HG03135 (cell line): ENCODE measurements around the gene ARID2.

Experiments used
- ATAC-seq: cut with Tn5 transposase; IDR thresholded peaks from one replicate; pipeline ENCODE4 v1.9.1; 2021; ENCODE audit warnings: mild to moderate bottlenecking, moderate library complexity; ENCODE audit not compliant: unreplicated experiment

Gene ARID2

DNA sequence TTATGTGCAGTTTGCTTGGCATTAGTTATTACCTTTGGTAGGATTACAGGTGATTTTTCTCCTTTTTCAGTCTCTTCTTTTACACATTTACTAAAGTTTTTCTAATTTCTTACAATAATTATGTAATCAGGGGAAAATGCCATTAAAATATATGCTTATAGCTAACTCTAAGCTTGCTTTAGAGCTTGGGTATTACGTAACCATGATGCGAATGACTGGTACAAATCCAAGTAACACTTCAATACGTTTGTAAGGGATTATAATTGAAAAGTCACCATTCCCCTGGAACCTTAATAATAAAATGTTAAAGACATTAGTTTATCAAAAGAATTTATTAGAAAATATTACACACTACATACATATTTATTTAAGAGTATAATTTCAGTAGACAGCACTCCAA lies 189.3 kb downstream of the ARID2 start:
- ATAC-seq = no peak

DNA sequence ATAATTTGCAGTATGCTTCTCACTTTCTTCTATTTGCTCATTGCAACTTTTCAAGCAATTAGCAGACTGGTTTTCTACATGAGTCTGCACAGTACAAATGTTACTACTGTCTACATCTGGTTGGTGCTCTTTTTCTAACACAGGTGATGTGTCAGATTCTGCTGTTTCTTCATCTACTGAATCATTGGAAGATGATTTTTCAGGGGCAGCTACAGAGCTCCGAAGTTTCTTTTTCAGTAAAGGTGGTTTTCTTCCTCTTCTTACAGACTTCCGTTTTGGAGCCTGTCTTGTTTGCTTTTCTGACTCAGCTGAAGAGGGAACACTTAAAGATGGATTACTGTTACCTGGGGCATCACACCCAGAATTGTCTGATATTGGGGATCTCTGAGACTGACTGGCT lies 198.8 kb downstream of the ARID2 start:
- no peak for ATAC-seq

DNA sequence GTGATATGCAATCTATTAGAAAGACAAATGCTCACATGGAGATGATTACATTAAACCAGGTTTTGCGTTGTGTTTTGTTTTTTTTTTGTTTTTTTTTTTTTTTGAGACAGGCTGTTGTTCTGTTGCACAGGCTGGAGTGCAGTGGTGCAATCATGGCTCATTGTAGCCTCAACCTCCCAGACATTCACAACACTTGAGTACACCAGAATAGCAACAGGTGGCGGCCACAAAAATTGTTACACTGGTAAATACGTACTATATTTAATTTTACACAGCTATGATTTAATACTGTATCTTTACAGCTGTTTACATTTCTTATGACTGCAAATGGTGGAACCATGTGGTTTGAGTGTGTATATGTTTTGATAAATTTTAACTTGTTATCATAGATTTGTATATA lies 200.9 kb downstream of the ARID2 start:
- no peak for ATAC-seq

DNA sequence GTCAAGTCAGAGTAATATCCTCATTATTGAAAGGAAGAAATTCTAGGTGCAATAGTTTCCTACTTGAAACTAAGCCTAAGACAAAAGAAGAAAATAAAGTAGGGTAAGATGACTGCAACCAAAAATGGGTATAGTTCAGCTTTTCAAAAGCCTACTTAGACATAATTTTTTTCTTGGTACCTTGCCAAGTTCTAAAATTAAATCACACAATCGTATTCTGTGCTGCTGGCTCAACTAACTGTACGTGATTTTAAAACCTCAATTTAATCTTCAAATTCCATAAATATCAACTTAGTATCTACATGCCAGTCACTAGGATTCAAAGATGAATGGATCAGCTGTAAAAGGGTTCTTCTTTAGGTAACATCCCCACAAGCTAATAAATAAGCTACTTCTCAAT lies 204.0 kb downstream of the ARID2 start:
- ATAC-seq = no peak

DNA sequence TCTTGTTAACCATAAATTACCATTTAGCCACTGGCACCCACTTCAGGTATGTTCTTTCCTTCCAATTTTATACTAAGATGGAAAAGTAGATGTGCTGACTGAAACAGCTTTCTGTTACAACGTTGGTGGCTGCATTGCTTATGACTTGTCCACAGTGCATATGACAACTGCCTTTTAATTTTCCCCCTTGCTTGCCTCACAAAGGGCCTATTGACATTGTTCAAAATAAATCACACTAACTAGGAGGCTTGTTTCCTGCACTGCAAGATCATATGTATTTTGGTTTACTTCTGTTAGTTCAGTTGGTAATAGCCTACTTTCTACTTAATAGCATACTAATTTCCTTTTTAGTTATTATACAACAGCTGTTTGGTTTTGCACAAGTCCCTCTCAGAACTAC lies 205.4 kb downstream of the ARID2 start:
- ATAC-seq = no peak

DNA sequence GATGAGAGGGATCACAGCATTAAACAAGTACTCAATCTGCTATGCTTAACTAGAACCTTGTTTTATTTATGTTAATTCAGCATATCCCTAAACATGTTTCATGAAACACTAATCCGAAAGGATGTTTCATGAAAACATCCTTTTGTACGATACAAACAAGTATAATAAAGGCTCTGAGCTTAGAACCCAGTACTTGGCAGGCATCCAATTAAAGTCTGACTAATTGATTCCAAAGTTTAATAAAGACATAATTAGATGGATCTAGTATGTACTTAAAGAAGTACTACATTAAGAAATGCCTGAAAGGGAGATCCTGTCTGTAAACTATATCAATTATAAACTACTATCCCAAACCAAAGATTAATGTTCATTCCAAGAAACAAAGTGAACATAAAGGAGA lies 209.1 kb downstream of the ARID2 start:
- ATAC-seq = no peak

DNA sequence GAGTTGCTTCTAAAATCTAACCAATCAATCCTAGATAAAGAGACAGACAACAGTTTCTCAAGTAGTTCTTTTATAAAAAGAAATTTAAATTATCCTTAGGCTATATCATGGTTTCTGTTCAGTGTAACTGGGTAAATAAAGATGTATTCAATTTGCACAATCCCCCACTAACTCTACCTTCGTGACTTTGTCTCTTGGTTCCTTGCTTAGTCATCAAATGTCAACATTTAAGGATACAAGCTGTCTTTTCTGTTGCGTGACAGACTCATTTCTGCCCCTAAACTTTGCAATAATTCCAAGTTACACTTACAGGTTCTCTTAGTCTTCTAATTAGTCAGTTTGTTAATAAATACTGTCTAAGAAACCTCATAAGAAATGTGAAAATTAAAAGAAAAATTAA lies 210.3 kb downstream of the ARID2 start:
- ATAC-seq = no peak

DNA sequence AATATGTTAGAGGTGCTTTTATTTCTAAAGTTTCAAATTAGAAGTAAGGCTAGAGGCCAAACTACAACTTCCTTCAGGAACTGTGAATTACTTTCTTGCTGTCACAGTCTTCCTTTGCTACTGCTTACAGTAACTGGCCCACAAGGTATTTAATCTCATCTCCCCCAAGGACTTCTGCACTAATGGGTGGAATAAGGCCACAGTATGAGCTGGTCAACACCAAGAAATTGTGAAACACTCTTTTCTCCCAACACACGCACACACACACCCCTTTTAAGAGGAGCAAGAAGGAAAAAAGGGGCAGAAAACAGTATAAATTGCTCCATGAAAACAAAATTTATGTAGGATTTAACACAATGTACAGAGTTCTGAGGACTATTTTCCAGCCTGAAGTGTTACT lies 215.3 kb downstream of the ARID2 start:
- ATAC-seq = no peak

DNA sequence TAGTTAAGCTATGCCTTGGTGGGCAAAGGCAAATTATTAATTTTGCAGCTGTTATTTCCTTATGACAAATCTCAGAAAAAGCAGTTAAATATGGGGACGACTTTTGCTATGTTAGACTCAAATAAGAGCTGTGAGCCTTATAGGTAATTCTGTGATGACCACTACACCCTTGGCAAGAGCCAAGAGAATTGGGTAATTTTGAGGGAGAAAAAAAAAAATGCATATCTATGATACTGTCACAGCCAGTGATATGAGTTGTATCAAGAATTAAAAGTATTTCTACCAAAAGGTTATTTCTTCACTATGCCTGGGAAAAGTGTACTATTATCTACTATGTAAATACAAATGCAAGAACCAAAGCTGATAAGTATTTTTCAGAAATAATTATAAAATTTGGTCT lies 216.9 kb downstream of the ARID2 start:
- no peak for ATAC-seq

DNA sequence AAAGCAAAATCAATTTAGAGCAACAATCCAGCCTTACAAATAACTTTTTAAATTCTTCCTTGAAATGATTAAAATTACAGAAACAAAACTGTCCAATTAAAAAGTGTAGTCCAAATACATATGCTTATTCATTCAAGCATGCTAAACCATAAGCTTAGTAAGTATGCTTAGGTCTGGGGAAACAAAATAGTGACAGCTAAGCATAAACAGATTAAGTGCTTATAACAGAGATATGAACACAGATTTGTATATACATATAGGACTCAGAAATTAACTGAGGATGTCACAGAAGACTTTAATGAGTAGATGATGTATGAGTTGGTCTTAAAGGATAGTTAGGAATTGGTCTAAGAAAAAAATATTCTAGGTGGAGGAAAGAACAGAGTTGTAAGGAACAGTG lies 219.0 kb downstream of the ARID2 start:
- no peak for ATAC-seq
